H1 (cell line): ENCODE data around the gene NMRK1. TPM values are rescaled to one million over a fixed set of nuclear protein-coding genes. Genes with fewer than 3 reads are reported as not detected.

Experiments used
- BACH1 ChIP-seq: IDR thresholded peaks from 2 replicates; pipeline ENCODE4 v1.6.1; 2012; ENCODE audit warnings: low read length, improper control_type of control experiment
- EGR1 ChIP-seq: IDR thresholded peaks from 2 replicates; pipeline ENCODE4 v1.6.1; 2011; ENCODE audit warnings: low read depth, low read length, borderline replicate concordance
- NANOG ChIP-seq: IDR thresholded peaks from 2 replicates; pipeline ENCODE4 v1.6.1; 2011; ENCODE audit warnings: low read length, low read depth, mild to moderate bottlenecking, inconsistent platforms; ENCODE audit not compliant: insufficient read depth, poor library complexity, severe bottlenecking
- SRF ChIP-seq: IDR thresholded peaks from 2 replicates; pipeline ENCODE4 v1.6.1; 2011; ENCODE audit warnings: mild to moderate bottlenecking, low read depth, low read length, moderate library complexity
- polyA plus RNA-seq, 7 experiments: library from polyadenylated mRNA; depleted of rRNA in 3 of 7; stranded (reverse) in 5 of 7; unstranded in 2 of 7; fragments of >200 nt in 5 of 7; fragments of 200-250 nt in 2 of 7; gene quantifications; 1 replicate in 5 of 7; 2 replicates in 1 of 7; 4 replicates in 1 of 7; pipeline versions ENCODE4 v1.2.1 to v1.2.3, GENCODE V29; 2011 to 2013; ENCODE audit warnings: missing spikeins in 2 of 7, mixed read lengths in 2 of 7
- total RNA-seq: library from RNA; stranded (reverse); fragmentation: NEBNext Ultra II Directional; extraction: Animal tissue kit (Norgen Biotek cat#: 25700); gene quantifications from 2 replicates; pipeline ENCODE4 v1.2.1, GENCODE V29; 2021

The NMRK1 gene
- total and polyA plus RNA-seq, 2 of the 8 experiments (the other 6 are each of a cell fraction or from before 2014, with no cell fraction given): 5.8 to 8.1 TPM

DNA sequence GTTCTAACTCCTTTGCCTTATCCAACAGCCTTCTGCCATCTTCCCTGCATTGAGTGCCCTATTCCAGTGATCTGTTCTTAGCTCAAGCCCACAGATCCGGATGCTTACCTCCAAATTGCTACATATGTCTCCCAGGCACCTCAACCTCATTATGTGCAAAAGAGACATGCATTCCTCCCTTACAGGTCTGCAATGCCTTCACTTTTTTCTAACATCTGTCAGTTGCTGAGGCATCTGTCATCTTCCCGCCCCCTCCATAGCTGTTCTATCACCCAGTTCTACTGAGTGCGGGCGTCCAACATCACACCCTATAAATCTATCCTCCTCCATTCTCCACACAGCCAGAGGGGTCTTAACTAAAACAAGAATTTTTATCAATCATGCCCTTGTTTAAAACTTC, 20.1 kb downstream of the NMRK1 start (continued):
- no peak for TF ChIP-seq SRF
- TF ChIP-seq BACH1: no peak
- no peak for TF ChIP-seq NANOG
- no peak for TF ChIP-seq EGR1
